HepG2 (cell line): Measurements from ENCODE around the gene NT5C. TPM values are rescaled to one million over a fixed set of nuclear protein-coding genes. Genes with fewer than 3 reads are reported as not detected.

Experiments
- ELF3 ChIP-seq: IDR thresholded peaks from 2 replicates; pipeline ENCODE4 v1.6.1; 2016; ENCODE audit warnings: missing genetic modification reagents, missing compliant biosample characterization
- MTF2 ChIP-seq: sonication (generic); formaldehyde crosslinking; IDR thresholded peaks from 2 replicates; pipeline ENCODE4 v1.5.0; 2020; ENCODE audit warnings: missing genetic modification reagents, borderline replicate concordance
- NFKB2 ChIP-seq: sonication (generic); formaldehyde crosslinking; IDR thresholded peaks from 2 replicates; pipeline ENCODE4 v1.4.0; 2020; ENCODE audit warnings: missing genetic modification reagents, borderline replicate concordance
- ZBTB20 ChIP-seq: sonication (generic); formaldehyde crosslinking; IDR thresholded peaks from 2 replicates; pipeline ENCODE4 v1.8.1; 2023; ENCODE audit warnings: missing genetic modification reagents, low read depth, mild to moderate bottlenecking, borderline replicate concordance
- ZMYM3 ChIP-seq: sonication (generic); formaldehyde crosslinking; IDR thresholded peaks from 2 replicates; pipeline ENCODE4 v1.5.1; 2020; ENCODE audit warnings: mild to moderate bottlenecking, missing genetic modification reagents
- ZNF142 ChIP-seq: sonication (generic); formaldehyde crosslinking; IDR thresholded peaks from 2 replicates; pipeline ENCODE4 v1.4.0; 2020; ENCODE audit warnings: missing genetic modification reagents
- ZNF414 ChIP-seq: sonication (generic); formaldehyde crosslinking; IDR thresholded peaks from 2 replicates; pipeline ENCODE4 v1.5.0; 2020; ENCODE audit warnings: missing genetic modification reagents
- ZNF430 ChIP-seq: sonication (generic); formaldehyde crosslinking; IDR thresholded peaks from 2 replicates; pipeline ENCODE4 v1.9.0; 2021; ENCODE audit warnings: mild to moderate bottlenecking, missing genetic modification reagents
- ZNF703 ChIP-seq: sonication (generic); formaldehyde crosslinking; IDR thresholded peaks from 2 replicates; pipeline ENCODE4 v1.5.1; 2020; ENCODE audit warnings: missing genetic modification reagents, mild to moderate bottlenecking, moderate library complexity, borderline replicate concordance
- ZNF772 ChIP-seq: sonication (generic); formaldehyde crosslinking; IDR thresholded peaks from 2 replicates; pipeline ENCODE4 v1.5.0; 2020; ENCODE audit warnings: mild to moderate bottlenecking, missing genetic modification reagents
- ZNF775 ChIP-seq: sonication (generic); formaldehyde crosslinking; IDR thresholded peaks from 2 replicates; pipeline ENCODE4 v1.4.0; 2020; ENCODE audit warnings: missing genetic modification reagents, mild to moderate bottlenecking, moderate library complexity, borderline replicate concordance
- ZNF800 ChIP-seq: sonication (generic); formaldehyde crosslinking; IDR thresholded peaks from 2 replicates; pipeline ENCODE4 v1.4.0; 2020; ENCODE audit warnings: missing genetic modification reagents
- polyA plus RNA-seq, 8 experiments: library from polyadenylated mRNA; depleted of rRNA in 3 of 8; stranded (reverse) in 7 of 8; unstranded in 1 of 8; fragments of >200 nt; fragmentation: Illumina TruSeq in 4 of 8; extraction: Trizol in 4 of 8; gene quantifications; 2 replicates each; pipeline versions ENCODE4 v1.2.1 to v1.2.3, GENCODE V29; 2011 to 2016; ENCODE audit warnings: low read depth in 4 of 8, missing spikeins in 1 of 8, mixed read lengths in 1 of 8; ENCODE audit not compliant: insufficient read depth in 1 of 8
- total RNA-seq, 5 experiments: library from RNA; depleted of rRNA; stranded (reverse); fragments of >200 nt; fragmentation: Illumina TruSeq; extraction: Trizol; gene quantifications; 2 replicates each; pipeline ENCODE4 v1.2.3, GENCODE V29; 2016; ENCODE audit warnings: low read depth in 1 of 5
- TF ChIP-seq, protein P1 (sequence below): sonication (generic); formaldehyde crosslinking; IDR thresholded peaks from 2 replicates; pipeline ENCODE4 v1.4.0; 2020; ENCODE audit warnings: missing genetic modification reagents, mild to moderate bottlenecking, borderline replicate concordance
- TF ChIP-seq, protein P2 (sequence below): sonication (generic); formaldehyde crosslinking; IDR thresholded peaks from 2 replicates; pipeline ENCODE4 v1.4.0; 2020; ENCODE audit warnings: missing genetic modification reagents

The NT5C gene
- total and polyA plus RNA-seq, 2 of the 13 experiments (the other 11 are each of a cell fraction or from before 2014, with no cell fraction given) = 42.8 to 48.6 TPM

DNA sequence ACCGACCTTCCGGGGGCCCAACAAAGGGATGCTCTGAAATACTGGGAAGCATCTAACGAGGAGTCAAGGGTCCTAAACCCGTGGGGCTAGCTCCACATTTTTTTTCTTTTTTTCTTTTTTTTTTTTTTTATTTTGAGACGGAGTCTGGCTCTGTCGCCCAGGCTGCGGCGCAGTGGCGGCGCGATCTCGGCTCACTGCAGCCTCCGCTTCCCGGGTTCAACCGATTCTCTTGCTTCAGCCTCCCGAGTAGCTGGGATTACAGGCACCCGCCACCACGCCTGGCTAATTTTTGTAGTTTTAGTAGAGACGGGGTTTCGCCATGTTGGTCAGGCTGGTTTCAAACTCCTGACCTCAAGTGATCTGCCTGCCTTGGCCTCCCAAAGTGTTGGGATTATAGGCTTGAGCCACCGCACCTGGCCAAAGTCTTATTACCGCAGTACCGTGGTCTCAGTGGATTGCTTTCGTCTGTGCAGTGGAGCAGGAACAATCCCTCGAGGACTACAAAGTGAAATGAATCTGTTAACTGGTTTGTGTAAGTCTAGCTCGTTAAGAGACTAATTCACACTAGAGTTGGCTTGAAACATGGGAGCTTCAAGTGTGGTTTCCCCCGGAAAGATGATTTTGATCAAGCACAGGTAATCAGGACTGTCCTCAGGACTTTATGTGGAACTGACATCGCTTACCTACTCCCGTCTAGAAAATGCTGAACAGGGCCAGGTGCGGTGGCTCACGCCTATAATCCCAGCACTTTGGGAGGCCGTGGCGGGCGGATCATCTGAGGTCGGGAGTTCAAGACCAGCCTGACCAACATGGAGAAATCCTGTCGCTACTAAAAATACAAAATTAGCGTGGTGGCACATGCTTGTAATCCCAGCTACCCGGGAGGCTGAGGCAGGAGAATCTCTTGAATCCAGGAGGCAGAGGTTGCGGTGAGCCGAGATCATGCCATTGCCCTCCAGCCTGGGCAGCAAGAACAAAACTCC, 767 bp upstream of the NT5C start (continued):
- TF ChIP-seq, protein P1, sequence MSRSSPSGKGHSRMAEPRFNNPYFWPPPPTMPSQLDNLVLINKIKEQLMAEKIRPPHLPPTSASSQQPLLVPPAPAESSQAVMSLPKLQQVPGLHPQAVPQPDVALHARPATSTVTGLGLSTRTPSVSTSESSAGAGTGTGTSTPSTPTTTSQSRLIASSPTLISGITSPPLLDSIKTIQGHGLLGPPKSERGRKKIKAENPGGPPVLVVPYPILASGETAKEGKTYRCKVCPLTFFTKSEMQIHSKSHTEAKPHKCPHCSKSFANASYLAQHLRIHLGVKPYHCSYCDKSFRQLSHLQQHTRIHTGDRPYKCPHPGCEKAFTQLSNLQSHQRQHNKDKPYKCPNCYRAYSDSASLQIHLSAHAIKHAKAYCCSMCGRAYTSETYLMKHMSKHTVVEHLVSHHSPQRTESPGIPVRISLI (CRISPR knock-in tag) = peak; percentile 36; the same call in 1 of the 2 replicates
- TF ChIP-seq ZBTB20 = peak; percentile 33; the same call in 1 of the 2 replicates
- 0 out of 2 replicates have a peak, but pooled peaks have one; percentile 47 for TF ChIP-seq ZNF414
- TF ChIP-seq NFKB2 = 0 out of 2 replicates have a peak, but pooled peaks have one; percentile 34
- TF ChIP-seq ELF3 (CRISPR knock-in tag) = 0 out of 2 replicates have a peak, but pooled peaks have one; percentile 10
- TF ChIP-seq ZNF775 (CRISPR knock-in tag) = peak; percentile 14; the same call in 1 of the 2 replicates
- peak; percentile 34; the same call in 1 of the 2 replicates for TF ChIP-seq MTF2 (CRISPR knock-in tag)
- 0 out of 2 replicates have a peak, but pooled peaks have one; percentile 50 for TF ChIP-seq ZNF703 (CRISPR knock-in tag)
- peak; percentile 23 for TF ChIP-seq ZMYM3 (CRISPR knock-in tag)
- TF ChIP-seq ZNF772 = 0 out of 2 replicates have a peak, but pooled peaks have one; percentile 49
- 0 out of 2 replicates have a peak, but pooled peaks have one; percentile 29 for TF ChIP-seq ZNF800 (CRISPR knock-in tag)
- TF ChIP-seq, protein P2, sequence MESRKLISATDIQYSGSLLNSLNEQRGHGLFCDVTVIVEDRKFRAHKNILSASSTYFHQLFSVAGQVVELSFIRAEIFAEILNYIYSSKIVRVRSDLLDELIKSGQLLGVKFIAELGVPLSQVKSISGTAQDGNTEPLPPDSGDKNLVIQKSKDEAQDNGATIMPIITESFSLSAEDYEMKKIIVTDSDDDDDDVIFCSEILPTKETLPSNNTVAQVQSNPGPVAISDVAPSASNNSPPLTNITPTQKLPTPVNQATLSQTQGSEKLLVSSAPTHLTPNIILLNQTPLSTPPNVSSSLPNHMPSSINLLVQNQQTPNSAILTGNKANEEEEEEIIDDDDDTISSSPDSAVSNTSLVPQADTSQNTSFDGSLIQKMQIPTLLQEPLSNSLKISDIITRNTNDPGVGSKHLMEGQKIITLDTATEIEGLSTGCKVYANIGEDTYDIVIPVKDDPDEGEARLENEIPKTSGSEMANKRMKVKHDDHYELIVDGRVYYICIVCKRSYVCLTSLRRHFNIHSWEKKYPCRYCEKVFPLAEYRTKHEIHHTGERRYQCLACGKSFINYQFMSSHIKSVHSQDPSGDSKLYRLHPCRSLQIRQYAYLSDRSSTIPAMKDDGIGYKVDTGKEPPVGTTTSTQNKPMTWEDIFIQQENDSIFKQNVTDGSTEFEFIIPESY (CRISPR knock-in tag) = peak; percentile 59; the same call in 1 of the 2 replicates
- 0 out of 2 replicates have a peak, but pooled peaks have one; percentile 39 for TF ChIP-seq ZNF142
- TF ChIP-seq ZNF430 (CRISPR knock-in tag) = 0 out of 2 replicates have a peak, but pooled peaks have one; percentile 32
